ENCODE data around the gene CHRNA5.
"Not testable (repeated sequence)": the region's sequence is repeated elsewhere in the genome, so short reads cannot be mapped to it uniquely, and the experiment has no call there.

CHRNA5 gene

GRCh38 chr15:78537266-78537905, 27.9 kb upstream of the CHRNA5 start:
- no peak for TF ChIP-seq CTCF (IDR thresholded peaks at IDR 0.05; ENCODE audit: low read depth, low read length)
- Histone ChIP-seq H3K36me3 (peaks cover 10% of the 10 kb centered on the region), H3K27ac (no peak overlapping the region), H3K9me3 (ENCODE audit: severe bottlenecking) (no peaks in the 10 kb centered on the region), H3K4me3 (ENCODE audit: low read depth, low read length) (no peak overlapping the region), H3K27me3 (ENCODE audit: insufficient read depth, low read depth, severe bottlenecking) (no peaks in the 10 kb centered on the region)
- no peak for DNase-seq

GRCh38 chr15:78538358-78538757, 27.0 kb upstream of the CHRNA5 start:
- peaks cover 19% of the 10 kb centered on the region for H3K36me3 ChIP-seq
- no peak for TF ChIP-seq CTCF (IDR thresholded peaks at IDR 0.05; ENCODE audit: low read depth, low read length)

GRCh38 chr15:78539464-78540140, 25.7 kb upstream of the CHRNA5 start:
- H3K27me3 ChIP-seq (ENCODE audit: insufficient read depth, low read depth, severe bottlenecking); DNase-seq; H3K9me3 ChIP-seq (ENCODE audit: severe bottlenecking): not testable (repeated sequence)
- peak overlapping the region; percentile 90 for H3K27ac ChIP-seq
- H3K36me3 ChIP-seq, result peaks cover 26% of the 10 kb centered on the region
- peak overlapping the region; percentile 84 for H3K4me3 ChIP-seq (ENCODE audit: low read depth, low read length)

More at GRCh38 chr15:78538358-78538757, 27.0 kb upstream of the CHRNA5 start:
- H3K27ac ChIP-seq, result no peak overlapping the region
- H3K9me3 ChIP-seq (ENCODE audit: severe bottlenecking), result no peaks in the 10 kb centered on the region
- H3K27me3 ChIP-seq (ENCODE audit: insufficient read depth, low read depth, severe bottlenecking), result no peaks in the 10 kb centered on the region
- no peak overlapping the region for H3K4me3 ChIP-seq (ENCODE audit: low read depth, low read length)
- DNase-seq, result no peak

GRCh38 chr15:78540141-78540870, 25.0 kb upstream of the CHRNA5 start, which contains the start of gene PSMA4:
PSMA4 (plus strand) TSS chr15:78540444; CDS start chr15:78541928, 1,484 bp downstream.
- peak; percentile 93 for DNase-seq
- Histone ChIP-seq H3K27me3 (ENCODE audit: insufficient read depth, low read depth, severe bottlenecking) (no peaks in the 10 kb centered on the region), H3K36me3 (peaks cover 30% of the 10 kb centered on the region), H3K27ac (peak within 1 kb of the TSS; percentile 90), H3K4me3 (ENCODE audit: low read depth, low read length) (peak within 1 kb of the TSS; percentile 84), H3K9me3 (ENCODE audit: severe bottlenecking) (no peaks in the 10 kb centered on the region)
- TF ChIP-seq CTCF (IDR thresholded peaks at IDR 0.05; ENCODE audit: low read depth, low read length), result no peak

GRCh38 chr15:78540871-78541743, 24.2 kb upstream of the CHRNA5 start:
- H3K9me3 ChIP-seq (ENCODE audit: severe bottlenecking), result no peaks in the 10 kb centered on the region
- TF ChIP-seq CTCF (IDR thresholded peaks at IDR 0.05; ENCODE audit: low read depth, low read length), result no peak
- no peak for DNase-seq
- peak overlapping the region; percentile 84 for H3K4me3 ChIP-seq (ENCODE audit: low read depth, low read length)
- H3K36me3 ChIP-seq, result peaks cover 38% of the 10 kb centered on the region
- peak overlapping the region; percentile 90 for H3K27ac ChIP-seq
- H3K27me3 ChIP-seq (ENCODE audit: insufficient read depth, low read depth, severe bottlenecking), result no peaks in the 10 kb centered on the region

All from WERI-Rb-1 (cell line).